NOMO-1 treated with dmso at 0.1 percent for 144 hours (cell line): ENCODE results near the gene KCNIP2.

ENCODE experiments used
- DNase-seq: peaks from one replicate; lab custom pipeline; 2025; ENCODE audit not compliant: unreplicated experiment; lab: John Stamatoyannopoulos, UW

KCNIP2 gene

GRCh38 chr10:101851411-101852116, 8.0 kb upstream of the KCNIP2 start:
- DNase-seq, result no peak

- no peak for DNase-seq
These were observed 7.1 kb upstream of the KCNIP2 start for GRCh38 chr10:101850749-101851148.

- peak; percentile 74 for DNase-seq
These were observed 5.3 kb upstream of the KCNIP2 start for GRCh38 chr10:101848894-101849351.

- DNase-seq, result peak; percentile 11
These were observed 4.8 kb upstream of the KCNIP2 start for GRCh38 chr10:101848408-101848807.

GRCh38 chr10:101845893-101846292, 2.3 kb upstream of the KCNIP2 start:
- no peak for DNase-seq

GRCh38 chr10:101841826-101842225, 1.8 kb downstream of the KCNIP2 start:
- no peak for DNase-seq

GRCh38 chr10:101840741-101841453, 2.7 kb downstream of the KCNIP2 start:
- peak; percentile 33 for DNase-seq

- no peak for DNase-seq
These were observed 3.4 kb downstream of the KCNIP2 start for GRCh38 chr10:101840102-101840684.

- DNase-seq, result no peak
These were observed 4.1 kb downstream of the KCNIP2 start for GRCh38 chr10:101839416-101840063.

- DNase-seq, result no peak
These were observed 4.6 kb downstream of the KCNIP2 start for GRCh38 chr10:101839002-101839401.

GRCh38 chr10:101838416-101838970, 5.1 kb downstream of the KCNIP2 start:
- no peak for DNase-seq

- no peak for DNase-seq
These were observed 5.9 kb downstream of the KCNIP2 start for GRCh38 chr10:101837748-101838147.

GRCh38 chr10:101835362-101835761, 8.2 kb downstream of the KCNIP2 start:
- no peak for DNase-seq

- DNase-seq, result peak; percentile 24
These were observed 9.3 kb downstream of the KCNIP2 start for GRCh38 chr10:101834341-101834740.

GRCh38 chr10:101833466-101833865, 10.1 kb downstream of the KCNIP2 start:
- no peak for DNase-seq

GRCh38 chr10:101832325-101832771, 11.3 kb downstream of the KCNIP2 start:
- no peak for DNase-seq

- no peak for DNase-seq
These were observed 12.3 kb downstream of the KCNIP2 start for GRCh38 chr10:101831169-101831811.

GRCh38 chr10:101830322-101831168, 13.1 kb downstream of the KCNIP2 start:
- DNase-seq, result peak; percentile 82

- DNase-seq, result no peak
These were observed 13.9 kb downstream of the KCNIP2 start for GRCh38 chr10:101829561-101830315.
